NT2/D1 (cell line): Measurements from ENCODE around the gene ELMO1.

Experiments
- SUZ12 ChIP-seq: IDR thresholded peaks from 2 replicates; pipeline ENCODE4 v1.6.1; 2011; ENCODE audit not compliant: insufficient read length, insufficient read depth; ENCODE audit errors: extremely low read depth
- YY1 ChIP-seq: IDR thresholded peaks from 2 replicates; pipeline ENCODE4 v1.6.1; 2011; ENCODE audit not compliant: insufficient read length, insufficient read depth
- ZNF274 ChIP-seq: IDR thresholded peaks from 2 replicates; pipeline ENCODE4 v1.6.1; 2011; ENCODE audit warnings: mild to moderate bottlenecking, low read depth, low read length

DNA sequence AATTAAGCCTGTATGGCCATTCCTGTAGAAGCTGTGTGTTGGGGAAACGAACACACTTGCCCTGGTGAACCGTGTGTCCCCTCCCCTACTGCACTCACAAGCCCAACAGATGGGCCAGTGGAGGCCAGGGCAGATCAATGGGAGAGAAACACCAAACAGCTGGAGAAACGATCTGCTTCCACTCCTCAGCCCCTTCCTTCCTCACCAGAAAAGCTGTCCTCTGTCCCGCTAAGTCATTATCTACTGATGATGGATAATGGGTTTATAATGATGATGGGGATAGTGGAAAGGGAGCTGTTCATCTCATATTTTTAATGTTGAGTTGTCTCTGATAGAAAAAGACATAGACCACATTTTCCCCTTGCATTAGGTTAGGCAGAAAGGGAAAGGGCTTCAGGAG lies 99.7 kb downstream of the ELMO1 start:
- TF ChIP-seq SUZ12 (no peak), ZNF274 (no peak), YY1 (no peak)
